Left hindlimb (tissue), 1 donor: ENCODE data around the gene TBPL2.
"Not testable (repeated sequence)": the region's sequence is repeated elsewhere in the genome, so short reads cannot be mapped to it uniquely, and the experiment has no call there.

Source experiments
- DNase-seq: peaks from one replicate; pipeline ENCODE4 v3.0.0-alpha.2; 2018

TBPL2 gene

DNA sequence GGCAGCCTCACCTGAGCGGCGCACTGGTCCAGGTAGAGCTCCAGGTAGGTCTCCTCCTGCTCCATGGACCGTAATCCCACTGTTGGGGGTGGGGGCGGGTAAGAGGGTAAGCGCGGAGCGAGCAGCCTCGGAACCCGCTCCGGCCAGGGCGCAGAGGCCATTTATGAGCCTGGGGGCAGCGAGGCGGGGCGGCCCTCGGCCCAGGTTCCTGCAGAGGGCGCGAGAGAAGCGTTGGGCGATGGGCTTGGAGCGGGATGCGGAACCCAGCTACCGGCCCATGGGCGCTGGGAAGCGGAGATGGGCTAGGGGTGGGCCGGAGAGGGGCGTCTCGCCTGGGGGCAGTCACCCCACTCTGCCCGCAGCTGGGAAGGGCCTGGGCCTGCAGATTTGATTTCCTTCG, at the start of gene TBPL2:
Gene TBPL2 (minus strand): TSS at position 232 of the 400 bp plus-strand sequence. CDS start 167 bp downstream, at position 65.
- no peak for DNase-seq

DNA sequence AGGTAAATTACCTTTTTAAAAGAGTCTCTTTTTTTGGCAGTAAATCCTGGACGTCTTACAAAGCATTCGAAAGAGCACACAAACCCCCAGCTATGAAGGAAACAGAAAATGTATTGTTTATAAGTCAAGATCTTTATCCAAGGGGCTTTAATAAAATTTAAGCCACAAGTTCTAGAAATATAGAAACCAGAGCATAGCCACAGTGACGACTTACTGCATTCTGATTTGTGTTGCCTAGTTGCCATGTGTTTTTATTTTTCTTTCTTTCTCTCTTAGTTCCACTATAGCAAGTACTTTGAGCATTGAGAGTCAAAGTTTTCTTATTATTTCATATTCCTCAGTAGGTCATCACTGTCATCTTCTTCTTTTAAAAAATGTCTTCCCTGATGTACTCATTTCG, 47.8 kb upstream of the TBPL2 start:
- DNase-seq, result no peak

DNA sequence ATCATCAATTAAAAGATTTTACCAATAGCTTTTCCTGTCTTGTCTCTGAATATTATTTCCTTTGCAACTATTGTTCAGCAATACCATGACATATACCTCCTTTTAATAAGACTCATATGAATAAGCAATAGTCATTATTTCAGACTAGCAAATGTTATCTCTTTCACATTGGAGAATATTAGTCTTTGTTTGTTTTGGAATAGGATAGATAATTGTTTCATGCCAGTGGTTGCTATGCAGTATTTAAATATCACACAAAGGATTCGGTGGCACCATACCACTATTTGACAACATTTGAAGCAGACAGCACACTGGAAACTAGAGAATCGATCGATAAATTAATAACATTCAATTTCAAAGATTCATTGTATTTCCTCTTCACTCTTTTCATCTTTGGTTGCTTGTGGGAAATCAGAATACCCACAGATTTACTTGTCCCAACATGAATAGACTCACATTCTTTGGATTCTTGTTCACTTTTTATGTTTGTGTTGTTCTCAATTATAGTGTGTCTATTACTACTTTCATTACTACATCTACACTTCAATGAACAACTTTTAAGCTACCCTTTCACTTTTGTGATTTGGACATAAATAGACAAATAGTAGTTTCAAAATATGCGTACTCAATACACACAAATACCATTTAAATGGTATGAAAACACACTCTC, 42.7 kb upstream of the TBPL2 start:
- DNase-seq, result no peak

DNA sequence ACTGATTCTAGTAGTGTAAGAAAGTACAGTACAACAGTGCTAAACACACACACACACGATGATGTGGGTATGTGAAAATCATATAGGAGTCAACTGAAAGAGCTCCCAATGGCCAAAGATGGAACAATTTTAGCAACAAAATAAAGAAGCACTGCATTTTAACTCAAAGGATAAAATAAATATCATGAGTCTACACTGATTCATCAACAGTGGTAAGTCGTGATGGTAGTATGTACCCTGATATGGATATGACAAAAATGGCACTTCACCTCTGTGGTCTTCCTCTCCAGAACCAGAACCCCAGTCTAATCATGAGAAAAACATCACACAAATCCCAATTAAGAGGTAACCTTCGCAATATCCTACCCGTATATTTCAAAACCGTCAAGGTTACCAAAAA, 41.4 kb upstream of the TBPL2 start:
- DNase-seq, result no peak

DNA sequence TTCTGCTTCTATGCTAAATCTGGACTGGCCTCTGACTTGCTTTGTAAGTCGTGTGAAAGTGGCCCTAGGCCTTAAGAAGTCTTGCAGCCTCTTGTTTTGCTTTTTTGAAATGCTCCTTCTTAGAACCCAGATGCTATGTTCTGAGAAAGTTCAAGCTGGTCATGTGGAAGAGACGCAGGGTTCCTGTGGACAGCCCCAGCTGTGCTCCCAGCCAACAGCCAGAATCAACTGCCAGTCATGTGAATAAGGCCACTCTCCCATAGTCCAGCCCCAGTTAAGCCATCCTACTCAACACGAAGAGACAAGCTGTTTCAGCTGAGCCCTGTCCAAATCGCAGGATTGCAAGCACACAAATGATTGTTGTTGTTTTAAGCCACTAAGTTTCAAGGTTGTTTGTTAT, 37.3 kb upstream of the TBPL2 start:
- DNase-seq, result no peak

DNA sequence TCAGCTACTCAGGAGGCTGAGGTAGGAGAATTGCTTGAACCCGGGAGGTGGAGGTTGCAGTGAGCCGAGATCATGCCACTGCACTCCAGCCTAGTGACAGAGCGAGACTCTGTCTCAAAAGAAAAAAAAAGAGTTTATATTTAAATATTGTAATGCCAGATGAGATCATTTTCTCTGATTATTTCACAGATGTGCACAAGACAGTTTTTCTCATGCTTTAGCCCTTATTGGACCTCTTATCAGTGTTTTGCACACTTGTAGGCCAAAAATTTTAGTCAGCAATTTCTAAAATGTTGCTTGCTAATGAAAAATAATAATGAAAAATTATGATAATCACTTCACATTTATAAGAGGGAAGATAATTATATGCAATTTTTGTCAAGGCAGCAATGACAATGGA, 36.0 kb upstream of the TBPL2 start:
- DNase-seq, result not testable (repeated sequence)

DNA sequence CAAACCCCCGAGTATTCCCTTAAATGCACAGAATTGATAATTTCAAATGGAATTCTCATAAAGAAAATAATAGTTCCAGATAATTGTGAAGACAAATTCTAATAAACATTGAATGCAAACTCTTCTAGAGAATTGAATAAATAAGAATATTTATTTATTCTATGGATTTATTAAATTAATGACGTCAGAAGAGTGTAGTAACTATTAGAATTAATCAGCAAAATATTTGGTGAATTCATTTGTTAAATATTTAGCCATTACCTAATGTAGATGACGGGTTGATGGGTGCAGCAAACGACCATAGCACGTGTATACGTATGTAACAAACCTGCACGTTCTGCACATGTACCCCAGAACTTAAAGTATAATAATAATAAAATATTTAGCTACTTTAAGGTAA, 33.4 kb upstream of the TBPL2 start:
- no peak for DNase-seq

DNA sequence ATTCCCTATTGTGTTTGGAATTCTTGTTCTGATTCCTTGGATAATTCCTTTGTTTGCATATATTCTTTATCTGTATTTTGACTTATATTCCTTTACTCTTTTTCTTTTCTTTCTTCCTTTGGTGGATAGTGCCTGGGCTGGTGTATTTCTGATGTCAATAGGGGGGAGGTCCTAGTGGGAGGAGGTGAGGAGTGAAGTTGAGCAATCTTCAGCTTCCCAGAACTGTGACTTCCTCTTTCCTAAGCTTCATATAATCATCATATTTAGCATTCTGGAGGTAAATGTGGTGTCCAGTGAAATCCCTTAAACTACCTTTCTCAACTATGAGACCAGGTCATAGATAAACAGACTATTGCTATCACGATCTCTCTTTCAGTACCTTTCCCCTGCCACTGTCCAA, 29.6 kb upstream of the TBPL2 start:
- DNase-seq, result no peak

DNA sequence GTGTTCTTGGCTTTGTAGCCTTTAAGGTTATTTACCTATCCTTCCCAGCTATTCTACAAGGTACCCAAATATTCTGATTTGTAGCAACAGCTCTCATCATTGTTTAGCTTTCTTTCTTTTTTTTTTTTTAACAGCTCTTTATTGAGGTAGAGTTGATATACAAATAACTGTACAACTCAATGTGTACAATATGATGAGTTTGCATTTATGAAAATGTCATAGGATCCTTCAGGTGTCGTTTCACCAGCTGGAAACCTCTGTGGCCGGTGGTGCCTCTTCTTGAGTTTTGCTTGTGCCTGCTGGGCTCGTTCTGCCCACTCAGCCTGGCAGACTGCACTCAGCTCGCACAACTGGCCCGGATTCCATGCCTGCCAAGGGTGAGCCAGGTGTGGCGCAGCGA, 26.9 kb upstream of the TBPL2 start:
- DNase-seq, result no peak

DNA sequence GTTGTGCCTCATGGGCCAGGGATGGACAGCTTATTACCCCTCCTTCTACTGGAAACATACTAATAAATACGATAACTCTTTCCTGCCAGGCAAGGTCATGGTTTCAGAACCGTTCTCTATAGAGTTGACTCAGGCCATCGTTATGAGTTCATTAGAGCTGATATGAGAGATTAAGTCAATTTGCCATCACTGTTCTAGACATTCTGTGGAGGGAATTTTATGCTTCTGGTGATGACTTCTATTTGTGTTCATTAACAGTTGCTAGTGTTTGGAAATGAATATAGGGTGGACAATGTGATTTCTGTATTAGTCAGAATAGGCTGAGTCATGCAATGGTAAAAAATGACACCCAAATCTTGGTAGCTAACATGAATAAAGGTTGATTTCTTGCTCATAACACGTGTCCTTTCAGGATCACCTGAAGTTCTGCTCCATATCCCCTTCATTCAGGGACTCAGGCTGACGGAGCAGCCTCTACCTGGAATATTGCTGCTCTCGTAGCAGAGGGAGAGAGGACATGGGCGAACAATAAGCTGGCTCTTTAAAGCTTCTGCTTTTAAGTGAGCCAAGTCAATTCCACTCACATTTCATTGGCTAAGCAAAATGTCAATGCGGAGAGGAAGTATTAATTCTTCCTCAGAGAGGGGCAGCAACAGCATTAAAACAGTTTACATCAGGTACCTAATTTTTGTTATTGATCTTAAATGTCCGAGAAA, 18.5 kb upstream of the TBPL2 start:
- DNase-seq, result no peak

DNA sequence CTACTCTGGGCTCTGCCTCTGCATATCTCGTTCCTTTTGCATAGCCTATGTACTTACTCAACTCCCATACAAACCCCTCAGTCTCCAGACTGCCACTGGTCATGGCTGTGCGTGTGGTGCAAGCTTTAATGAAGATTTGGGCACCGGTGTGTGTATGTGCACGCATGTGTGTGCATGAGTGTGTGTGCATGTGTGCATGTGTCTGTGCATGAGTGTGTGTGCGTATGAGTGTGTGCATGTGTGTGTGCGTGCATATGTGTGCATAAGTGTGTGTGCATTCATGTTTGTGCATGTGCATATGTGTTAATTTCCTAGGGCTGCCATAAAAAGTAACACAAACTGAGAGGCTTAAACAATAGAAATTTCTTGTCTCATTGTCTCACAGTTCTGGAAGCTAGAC, 17.1 kb upstream of the TBPL2 start:
- DNase-seq, result no peak

DNA sequence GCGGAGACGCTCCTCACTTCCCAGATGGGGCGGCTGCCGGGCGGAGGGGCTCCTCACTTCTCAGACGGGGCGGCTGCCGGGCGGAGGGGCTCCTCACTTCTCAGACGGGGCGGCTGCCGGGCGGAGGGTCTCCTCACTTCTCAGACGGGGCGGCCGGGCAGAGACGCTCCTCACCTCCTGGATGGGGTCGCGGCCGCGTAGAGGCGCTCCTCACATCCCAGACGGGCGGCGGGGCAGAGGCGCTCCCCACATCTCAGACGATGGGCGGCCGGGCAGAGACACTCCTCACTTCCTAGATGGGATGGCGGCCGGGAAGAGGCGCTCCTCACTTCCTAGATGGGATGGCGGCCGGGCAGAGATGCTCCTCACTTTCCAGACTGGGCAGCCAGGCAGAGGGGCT, 16.0 kb upstream of the TBPL2 start:
- DNase-seq, result not testable (repeated sequence)

DNA sequence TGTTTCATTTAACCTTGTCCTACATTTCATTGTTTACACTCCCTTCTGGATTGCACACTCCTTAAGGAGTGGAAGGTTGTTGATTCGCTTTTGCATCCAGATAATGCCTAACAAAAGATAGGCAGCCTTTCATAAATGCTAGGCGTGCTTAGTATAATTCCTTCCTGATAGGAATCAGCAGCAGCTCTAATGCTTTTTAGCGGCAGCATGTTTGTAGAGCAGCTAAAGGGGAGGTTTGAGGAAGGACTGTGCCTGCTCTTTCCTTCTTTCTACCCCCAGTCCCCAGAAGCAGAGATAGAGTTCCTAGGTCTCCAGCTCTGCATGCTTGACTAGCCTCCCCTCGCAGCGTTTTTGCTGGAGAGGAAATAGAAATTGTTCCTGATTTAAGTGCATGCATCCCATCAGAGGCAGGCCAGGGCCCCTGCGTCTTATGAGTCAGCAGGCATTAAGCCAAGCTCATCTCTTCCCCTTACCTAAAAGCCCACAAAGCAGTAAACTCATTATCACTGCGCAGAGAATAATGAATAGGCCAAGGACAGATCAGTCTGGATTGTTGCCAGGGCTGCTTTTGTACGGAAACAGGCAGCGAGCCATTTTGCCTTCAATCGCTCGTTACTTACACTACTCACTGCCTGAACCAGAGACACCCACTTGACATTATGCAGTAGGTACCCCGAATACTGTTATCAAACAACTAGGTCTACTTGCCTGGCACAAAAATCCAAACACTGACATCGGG, 14.0 kb upstream of the TBPL2 start:
- DNase-seq, result peak; percentile 45

DNA sequence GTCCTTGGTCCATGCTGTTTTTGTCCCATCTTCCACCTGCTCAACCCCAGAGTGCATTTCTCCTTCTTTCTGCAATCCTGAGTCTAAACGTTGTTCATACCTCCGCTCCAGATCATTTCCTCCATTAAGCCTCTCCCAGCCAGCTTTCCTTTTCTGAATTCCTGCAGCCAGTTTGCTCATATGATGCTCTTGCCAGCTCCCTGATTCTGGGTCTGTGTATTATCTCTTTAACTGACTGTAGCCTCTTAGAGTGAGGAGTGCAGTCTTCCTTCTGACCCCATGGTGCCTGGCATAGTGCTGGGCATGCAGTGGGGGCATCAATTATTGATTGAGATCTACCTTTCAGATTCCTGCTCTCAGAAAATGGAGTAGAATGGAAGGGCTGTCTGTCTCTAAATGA, 11.5 kb upstream of the TBPL2 start:
- DNase-seq, result no peak

DNA sequence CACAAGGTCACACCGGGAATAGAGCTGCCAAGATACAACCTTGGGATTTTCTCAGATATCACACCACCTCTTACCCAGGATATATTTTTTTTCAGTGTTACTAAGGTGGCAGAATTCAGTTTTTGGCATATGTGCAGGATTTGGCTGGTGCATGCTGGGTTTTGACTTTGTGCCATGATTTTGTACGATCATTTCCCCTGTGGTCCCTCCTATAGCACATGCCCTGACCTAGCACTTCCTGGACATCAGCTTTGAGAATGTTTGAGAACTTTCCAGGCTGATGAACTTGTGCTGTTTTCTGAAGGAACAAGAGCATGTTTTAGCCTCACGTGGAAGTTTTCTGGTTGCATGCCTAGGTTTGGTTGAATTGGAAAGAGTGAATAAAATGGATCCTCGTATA, 11.0 kb upstream of the TBPL2 start:
- DNase-seq, result no peak

DNA sequence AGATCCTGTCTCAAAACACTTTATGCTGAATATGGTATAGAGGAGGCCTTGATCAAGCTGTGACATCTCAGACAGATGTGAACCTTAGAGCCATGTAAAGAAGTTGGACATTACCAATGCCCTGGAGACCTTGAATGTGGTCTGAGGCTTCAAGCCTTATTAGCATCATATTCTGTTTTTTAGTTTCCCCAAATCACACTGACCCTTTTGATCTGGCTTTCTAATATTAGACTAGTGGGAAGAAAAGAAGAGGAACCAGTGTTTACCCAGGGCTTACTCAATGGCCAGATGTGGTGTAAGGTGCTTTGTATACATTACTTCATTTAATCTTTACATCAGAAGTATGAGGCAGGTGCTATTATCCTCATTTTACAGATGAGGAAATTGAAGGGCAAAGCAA, 10.6 kb upstream of the TBPL2 start:
- no peak for DNase-seq

DNA sequence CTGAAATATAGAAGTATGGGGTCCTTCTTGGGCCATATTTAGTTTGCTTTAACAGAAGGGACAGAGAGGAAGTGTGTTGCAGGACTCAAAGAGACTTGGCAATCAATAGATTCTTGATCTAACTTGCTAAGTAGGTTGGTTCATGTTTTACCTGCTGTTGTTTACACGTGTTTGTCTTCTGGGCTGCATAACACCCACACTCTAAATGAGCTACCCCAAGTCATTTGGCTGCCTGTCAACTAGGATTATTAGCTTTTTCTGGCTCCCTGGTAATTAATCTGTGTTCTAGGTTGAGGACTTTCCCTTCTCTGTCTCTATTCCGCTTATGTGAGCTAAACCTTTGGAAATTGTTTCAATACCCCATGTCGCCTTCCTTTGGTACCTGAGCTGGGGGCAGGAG, 10.1 kb upstream of the TBPL2 start:
- no peak for DNase-seq

DNA sequence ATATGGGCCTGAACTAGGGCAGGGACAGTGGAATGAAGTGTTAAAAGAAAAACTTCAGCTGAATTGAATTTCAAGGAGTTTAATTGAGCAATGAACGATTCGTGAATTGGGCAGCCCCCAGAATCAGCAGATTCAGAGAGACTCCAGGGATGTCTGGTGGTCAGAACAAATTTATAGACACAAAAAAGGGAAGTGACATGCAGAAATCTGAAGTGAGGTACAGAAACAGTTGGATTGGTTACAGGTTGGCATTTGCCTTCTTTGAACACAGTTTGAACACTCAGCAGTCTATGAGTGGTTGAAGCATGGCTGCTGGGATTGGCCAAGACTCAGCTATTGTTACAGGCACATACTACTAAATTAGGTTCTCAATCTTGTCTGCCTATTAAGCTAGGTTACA, 9.7 kb upstream of the TBPL2 start:
- no peak for DNase-seq

DNA sequence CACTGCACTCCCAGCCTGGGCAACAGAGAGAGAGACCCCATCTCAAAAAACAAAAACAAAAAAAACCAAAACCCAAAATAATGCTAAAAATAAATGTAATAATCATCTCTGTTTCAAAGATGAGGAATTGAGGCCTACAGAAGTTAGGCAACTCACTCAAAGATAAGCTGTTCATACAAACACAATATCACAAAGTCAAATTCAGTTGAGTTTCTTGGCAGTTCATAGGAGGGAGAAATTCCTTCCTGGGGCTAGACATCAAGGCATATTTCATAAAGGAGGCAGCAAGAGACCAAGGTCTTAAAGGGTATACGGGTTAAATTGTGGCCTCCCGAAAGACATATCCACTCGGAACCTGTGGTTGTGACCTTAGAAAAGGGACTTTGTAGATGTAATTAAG, 8.7 kb upstream of the TBPL2 start:
- DNase-seq, result no peak

DNA sequence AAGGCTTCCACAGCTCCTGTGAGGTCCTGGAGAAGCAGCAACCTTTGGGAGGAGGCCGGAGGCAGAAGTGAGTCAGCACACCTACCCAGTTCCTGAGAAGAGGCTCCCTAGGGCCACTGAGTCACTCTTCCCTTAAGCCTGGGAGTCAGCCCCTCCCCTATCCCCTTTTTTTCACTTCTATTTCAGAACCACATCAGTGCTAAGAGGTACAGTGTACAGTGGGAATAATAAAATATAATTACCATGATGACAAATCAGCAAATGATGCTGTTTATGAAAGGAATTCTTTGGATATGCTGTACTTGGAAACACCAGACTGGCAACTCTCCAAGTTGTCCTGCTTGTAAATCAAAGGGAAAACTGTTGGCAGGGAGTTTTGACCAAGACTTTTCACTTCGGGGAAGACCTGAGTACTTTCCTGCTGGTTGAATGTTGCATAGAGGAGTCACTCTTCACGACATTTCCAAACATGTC, 7.8 kb upstream of the TBPL2 start:
- DNase-seq, result no peak

DNA sequence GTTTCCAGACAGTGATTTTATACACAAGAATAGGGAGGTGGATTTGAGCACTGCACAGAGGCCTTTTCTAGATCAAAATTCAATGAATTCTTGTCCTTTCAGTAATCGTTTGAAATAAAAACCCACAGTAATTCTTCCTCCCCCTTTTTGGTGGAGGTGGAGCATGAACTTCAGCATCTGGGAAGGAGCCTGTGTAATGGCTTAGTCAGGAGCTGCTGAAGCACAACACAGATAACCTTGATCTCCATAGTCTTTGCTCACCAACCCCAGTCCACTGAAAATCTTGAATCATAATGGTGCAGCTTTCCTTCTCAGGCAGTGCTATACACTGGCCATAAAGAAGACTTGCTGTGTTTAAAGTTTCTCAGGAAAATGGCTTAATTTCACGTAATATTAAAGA, 6.4 kb upstream of the TBPL2 start:
- DNase-seq, result no peak

DNA sequence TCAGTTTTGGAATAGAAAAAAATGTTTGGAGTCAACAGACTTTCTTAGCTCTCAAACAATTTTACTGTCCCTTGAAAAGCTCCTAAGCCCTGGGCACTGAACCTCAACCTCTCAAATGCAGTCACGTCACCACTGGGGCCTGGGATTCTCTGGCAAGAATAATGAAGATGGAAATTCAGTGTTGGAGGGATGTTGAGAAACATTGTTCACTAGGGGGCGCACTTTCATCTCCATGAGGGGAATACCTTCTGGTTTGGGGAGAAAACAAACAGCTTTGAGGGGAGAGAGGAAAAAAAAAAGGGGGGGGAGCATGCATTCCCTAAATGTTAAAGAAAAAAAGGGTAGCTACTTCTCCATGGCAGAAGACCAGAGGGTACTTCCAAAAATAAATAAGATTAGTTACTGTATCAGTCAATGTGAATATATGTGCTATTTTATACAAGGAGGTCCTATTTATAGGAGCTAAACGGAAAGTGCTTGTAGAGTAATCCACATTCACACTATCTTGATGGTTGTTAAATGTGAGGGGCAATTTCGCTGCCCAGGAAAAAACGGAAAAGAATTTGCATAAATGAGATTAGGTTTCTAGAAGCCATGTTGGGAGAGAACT, 5.8 kb upstream of the TBPL2 start:
- no peak for DNase-seq

DNA sequence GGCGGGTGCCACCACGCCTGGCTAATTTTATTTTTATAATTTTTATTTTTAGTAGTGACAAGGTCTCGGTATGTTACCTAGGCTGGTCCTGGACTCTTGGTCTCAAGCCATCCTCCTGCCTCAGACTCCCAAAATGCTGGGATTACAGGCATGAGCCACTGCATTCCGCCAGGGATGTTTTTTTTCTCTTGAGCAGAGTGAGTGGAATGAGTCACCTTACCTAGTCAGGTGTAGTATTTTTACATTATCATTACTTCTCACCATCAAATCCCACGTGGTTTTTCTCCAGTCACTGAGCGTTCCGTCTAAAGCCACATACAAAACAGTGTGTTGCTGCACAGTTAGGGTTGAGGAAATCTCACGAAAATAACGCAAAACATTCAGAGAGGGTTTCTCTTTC, 870 bp upstream of the TBPL2 start:
- DNase-seq, result no peak
